Dedifferentiated amniotic fluid mesenchymal stem cell (primary cell): ENCODE data around the gene EFCC1.
A peak's percentile ranks its signal among the peaks of the same experiment; 100 is the strongest.
"Not testable (repeated sequence)": the region's sequence is repeated elsewhere in the genome, so short reads cannot be mapped to it uniquely, and the experiment has no call there.

Experiments used
- DNase-seq: peaks from one replicate; pipeline ENCODE4 v3.0.0-alpha.2; 2016; ENCODE audit errors: extremely low spot score

Gene EFCC1

GRCh38 chr3:129077222-129077621, 76.1 kb downstream of the EFCC1 start:
- peak; percentile 12 for DNase-seq

- peak; percentile 0 for DNase-seq
Measured at GRCh38 chr3:129078510-129078909, 77.4 kb downstream of the EFCC1 start.

GRCh38 chr3:129081503-129081902, 80.4 kb downstream of the EFCC1 start:
- DNase-seq, result no peak

DNA sequence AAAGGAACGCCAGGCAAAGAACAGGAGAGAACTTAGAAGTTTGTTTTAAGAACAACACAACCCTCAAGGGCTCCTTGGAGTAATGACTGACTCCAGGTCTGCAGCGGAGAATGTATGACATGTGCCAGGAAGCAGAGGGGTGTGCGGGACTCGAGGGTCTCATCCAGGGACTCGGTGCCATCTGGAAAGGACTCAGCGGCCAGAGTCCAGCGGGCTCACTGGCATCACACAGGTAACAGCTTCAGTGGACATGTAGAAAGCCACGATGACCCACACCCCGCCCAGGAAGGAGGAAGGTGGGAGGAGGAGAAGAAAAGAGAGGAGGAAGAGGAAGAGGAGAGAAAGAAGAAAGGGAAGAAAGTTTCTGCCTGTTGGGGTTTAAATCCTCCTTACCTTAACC, 80.9 kb downstream of the EFCC1 start:
- DNase-seq, result peak; percentile 1

DNA sequence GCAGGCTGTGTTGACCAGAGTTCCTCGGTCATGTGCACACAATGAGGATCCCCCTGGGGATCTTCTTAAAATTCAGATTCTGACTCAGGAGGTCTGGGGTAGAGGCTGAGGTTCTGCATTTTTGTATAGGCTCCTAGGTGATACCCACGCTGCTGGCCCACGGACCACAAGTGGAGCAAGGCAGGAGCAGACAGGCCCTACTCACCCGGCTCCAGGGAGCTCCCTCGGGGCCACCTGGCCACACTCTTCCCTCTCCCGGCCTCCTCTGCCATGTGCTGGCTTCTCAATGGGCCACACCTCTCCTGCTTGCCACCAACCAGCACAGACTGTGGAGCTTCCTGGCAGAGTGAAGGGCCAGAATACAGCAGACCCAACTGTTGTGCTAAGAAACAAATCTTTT, 83.4 kb downstream of the EFCC1 start:
- no peak for DNase-seq

DNA sequence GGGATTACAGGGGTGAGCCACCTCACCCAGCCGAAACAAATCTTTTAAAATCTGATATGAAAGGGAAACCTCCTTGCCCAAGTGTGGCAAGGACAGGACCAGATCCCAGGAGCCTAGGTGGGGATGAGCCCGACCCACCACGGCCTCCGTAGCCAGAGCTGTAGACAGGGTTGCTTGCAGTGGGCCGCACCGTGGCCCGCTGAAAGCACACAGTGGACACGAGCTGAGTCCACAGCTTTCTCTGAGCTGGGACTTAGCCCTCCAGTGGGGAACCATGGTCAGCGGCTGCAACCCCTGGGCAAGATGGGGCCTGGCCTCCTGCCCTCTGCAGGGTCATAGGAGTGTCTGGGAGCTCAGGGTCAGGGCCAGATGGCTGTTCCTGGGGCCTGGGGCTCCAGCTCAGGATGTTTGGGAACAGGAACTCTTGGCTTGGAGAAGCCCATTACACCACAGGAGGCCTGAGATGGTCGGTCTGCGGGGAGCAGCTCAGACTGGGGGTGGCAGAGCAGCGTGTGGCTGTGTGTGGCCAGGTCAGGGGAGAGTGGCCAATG, 84.1 kb downstream of the EFCC1 start:
- DNase-seq, result peak; percentile 7

- DNase-seq, result peak; percentile 4
Measured at GRCh38 chr3:129085818-129086217, 84.7 kb downstream of the EFCC1 start.

GRCh38 chr3:129087138-129087702, 86.1 kb downstream of the EFCC1 start:
- peak; percentile 14 for DNase-seq

- not testable (repeated sequence) for DNase-seq
Measured at GRCh38 chr3:129087904-129088303, 86.8 kb downstream of the EFCC1 start.

- DNase-seq, result not testable (repeated sequence)
Measured at GRCh38 chr3:129088312-129088711, 87.2 kb downstream of the EFCC1 start.
